GM23338 (cell line): Measurements from ENCODE around the gene UBALD1. TPM values are rescaled to one million over a fixed set of nuclear protein-coding genes. Genes with fewer than 3 reads are reported as not detected.
A peak's percentile ranks its signal among the peaks of the same experiment; 100 is the strongest.

Experiments used
- ATAC-seq: fragments of 200-7000 bp; cut with Tn5 transposase; 3 replicates; pipeline ENCODE4 v1.9.1; 2020
- DNase-seq: peaks from one replicate; pipeline ENCODE4 v3.0.0-alpha.2; 2015; ENCODE audit warnings: low spot score
- H2AFZ ChIP-seq: fragments of 200-600 bp; sonication (generic); 2 replicates; pipeline ENCODE4 v1.8.0; 2016; ENCODE audit warnings: antibody characterized with exemption, mild to moderate bottlenecking, moderate library complexity
- H3F3A ChIP-seq: fragments of 200-600 bp; sonication (generic); replicated peaks from 2 replicates; pipeline ENCODE4 v1.8.0; 2017; ENCODE audit warnings: antibody characterized with exemption, mixed run types, low read depth
- H3K27ac ChIP-seq: fragments of 200-600 bp; sonication (generic); 2 replicates; pipeline ENCODE4 v1.6.1; 2016; ENCODE audit warnings: low read depth
- H3K27me3 ChIP-seq: fragments of 200-600 bp; sonication (generic); 2 replicates; pipeline ENCODE4 v1.8.0; 2016; ENCODE audit warnings: mild to moderate bottlenecking, mixed run types, moderate library complexity; ENCODE audit not compliant: insufficient read depth
- H3K36me3 ChIP-seq: fragments of 200-600 bp; sonication (generic); 2 replicates; pipeline ENCODE4 v1.8.0; 2016; ENCODE audit warnings: mild to moderate bottlenecking; ENCODE audit not compliant: insufficient read depth
- H3K4me1 ChIP-seq: fragments of 200-600 bp; sonication (generic); 2 replicates; pipeline ENCODE4 v1.8.0; 2016; ENCODE audit warnings: mild to moderate bottlenecking, moderate library complexity; ENCODE audit not compliant: insufficient read depth
- H3K4me2 ChIP-seq: fragments of 200-600 bp; sonication (generic); 2 replicates; pipeline ENCODE4 v1.7.1; 2017; ENCODE audit warnings: mixed run types
- H3K4me3 ChIP-seq: fragments of 200-600 bp; sonication (generic); 2 replicates; pipeline ENCODE4 v1.6.1; 2016; ENCODE audit warnings: mixed run types
- H3K79me2 ChIP-seq: fragments of 200-600 bp; sonication (generic); replicated peaks from 2 replicates; pipeline ENCODE4 v1.8.0; 2017; ENCODE audit warnings: mild to moderate bottlenecking; ENCODE audit not compliant: insufficient read depth
- H3K9me2 ChIP-seq: fragments of 200-600 bp; sonication (generic); 2 replicates; pipeline ENCODE4 v1.8.0; 2017; ENCODE audit not compliant: insufficient read depth
- H4K20me1 ChIP-seq: fragments of 200-600 bp; sonication (generic); replicated peaks from 2 replicates; pipeline ENCODE4 v1.8.0; 2017; ENCODE audit warnings: mild to moderate bottlenecking; ENCODE audit not compliant: insufficient read depth
- H3K27ac Mint-ChIP-seq: 2 replicates; pipeline ENCODE4 v1.8.0; 2020; ENCODE audit warnings: inconsistent platforms, mild to moderate bottlenecking, moderate library complexity, mixed read lengths
- H3K27me3 Mint-ChIP-seq: 3 replicates; pipeline ENCODE4 v1.8.0; 2022; ENCODE audit warnings: low read depth, mild to moderate bottlenecking, moderate library complexity, mixed read lengths, inconsistent platforms; ENCODE audit not compliant: insufficient read depth, poor library complexity
- H3K36me3 Mint-ChIP-seq: 3 replicates; pipeline ENCODE4 v1.8.0; 2021; ENCODE audit warnings: low read depth, mild to moderate bottlenecking, inconsistent platforms, moderate library complexity, mixed read lengths
- H3K4me1 Mint-ChIP-seq: 3 replicates; pipeline ENCODE4 v1.8.0; 2020; ENCODE audit warnings: mild to moderate bottlenecking, inconsistent platforms, mixed read lengths
- H3K4me3 Mint-ChIP-seq: 3 replicates; pipeline ENCODE4 v1.8.0; 2021; ENCODE audit warnings: moderate library complexity, mild to moderate bottlenecking, inconsistent platforms, mixed read lengths
- H3K9me3 Mint-ChIP-seq: 3 replicates; pipeline ENCODE4 v1.8.0; 2020; ENCODE audit warnings: moderate library complexity, mild to moderate bottlenecking, inconsistent platforms, mixed read lengths
- CREB1 ChIP-seq: fragments of 250-450 bp; sonication (Bioruptor Pico); IDR thresholded peaks from 2 replicates; pipeline ENCODE4 v1.5.0; 2020; ENCODE audit warnings: low read depth, mild to moderate bottlenecking, moderate library complexity
- EZH2 ChIP-seq: fragments of 200-600 bp; sonication (generic); IDR thresholded peaks from one replicate; pipeline ENCODE4 v1.8.0; 2017; ENCODE audit warnings: antibody characterized with exemption, mild to moderate bottlenecking, low read depth; ENCODE audit not compliant: unreplicated experiment
- NANOG ChIP-seq: IDR thresholded peaks from 2 replicates; pipeline ENCODE4 v1.6.1; 2016; ENCODE audit warnings: antibody characterized with exemption, borderline replicate concordance
- POLR2AphosphoS5 ChIP-seq: IDR thresholded peaks from 2 replicates; pipeline ENCODE4 v1.6.1; 2016; ENCODE audit warnings: antibody characterized with exemption, low read depth
- polyA plus RNA-seq: library from polyadenylated mRNA; unstranded; fragments of >200 nt; fragmentation: Nextera tagmentation; extraction: Ambion mirVana; gene quantifications from 2 replicates; pipeline ENCODE4 v1.2.1, GENCODE V29; 2016
- total RNA-seq: library from RNA; depleted of rRNA; stranded (reverse); fragments of >200 nt; shearing (Covaris generic); gene quantifications from 2 replicates; pipeline ENCODE4 v1.2.3, GENCODE V29; 2014
- TF ChIP-seq, protein P1 (sequence below): fragments of 250-450 bp; sonication (Bioruptor Pico); IDR thresholded peaks from 2 replicates; pipeline ENCODE4 v1.5.0; 2020; ENCODE audit warnings: mild to moderate bottlenecking, moderate library complexity
- TF ChIP-seq, protein P2 (sequence below): IDR thresholded peaks from one replicate; pipeline ENCODE4 v1.6.1; 2018; ENCODE audit warnings: antibody characterized with exemption; ENCODE audit not compliant: unreplicated experiment

The UBALD1 gene
- total and polyA plus RNA-seq, 2 experiments from 2014 or later, result 20.7 to 32.8 TPM

DNA sequence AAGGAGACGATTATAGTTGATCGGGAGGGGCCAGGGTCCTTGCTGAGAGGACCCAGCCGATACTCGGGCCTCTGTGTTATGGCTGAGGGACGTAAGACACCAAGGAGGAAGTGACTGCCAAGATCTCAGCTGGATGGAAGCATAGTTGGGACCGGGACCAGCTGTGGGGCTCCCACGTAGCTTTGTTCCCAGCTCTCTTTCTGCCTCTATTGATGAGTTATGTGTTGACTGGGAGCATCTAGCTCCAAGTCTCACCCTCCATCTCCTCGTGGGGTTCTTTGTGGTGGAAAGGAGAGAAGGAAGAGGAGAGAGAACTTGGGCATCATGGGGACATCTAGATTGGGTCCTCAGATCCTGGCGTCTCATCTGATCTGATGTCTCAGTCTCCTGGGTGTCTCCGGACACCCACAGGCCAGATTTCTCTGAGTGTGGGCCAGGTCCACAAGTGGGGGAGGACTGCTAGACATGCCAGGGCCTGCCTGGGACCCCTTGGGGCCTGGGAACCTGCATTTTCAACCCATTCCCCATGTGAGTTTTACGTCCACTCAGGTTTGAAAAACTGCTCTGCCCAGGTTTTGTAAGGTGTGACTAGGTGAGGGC, 11.0 kb upstream of the UBALD1 start:
- H3K27ac Mint-ChIP-seq, result peak overlapping the region; percentile 94
- peak overlapping the region; percentile 63; the same call in 1 of the 2 replicates for H2AFZ ChIP-seq
- H3K27me3 Mint-ChIP-seq, result peaks cover 20% of the 10 kb centered on the region
- peak overlapping the region; percentile 98 for H3K4me2 ChIP-seq
- H3F3A ChIP-seq, result peaks cover 16% of the 10 kb centered on the region; the same call in 1 of the 2 replicates
- H3K27me3 ChIP-seq, result no peaks in the 10 kb centered on the region
- no peaks in the 10 kb centered on the region for H3K9me3 Mint-ChIP-seq
- H3K36me3 ChIP-seq, result peaks cover 4% of the 10 kb centered on the region; the same call in 1 of the 2 replicates
- DNase-seq, result no peak
- peak overlapping the region; percentile 95 for H3K4me3 ChIP-seq
- H3K4me3 Mint-ChIP-seq, result peak overlapping the region; percentile 99
- H4K20me1 ChIP-seq, result peaks cover 10% of the 10 kb centered on the region
- H3K4me1 Mint-ChIP-seq, result peaks cover 20% of the 10 kb centered on the region; the same call in 2 of the 3 replicates
- no peak for ATAC-seq
- peak overlapping the region; percentile 80; the same call in 1 of the 2 replicates for H3K27ac ChIP-seq
- TF ChIP-seq, protein P1, sequence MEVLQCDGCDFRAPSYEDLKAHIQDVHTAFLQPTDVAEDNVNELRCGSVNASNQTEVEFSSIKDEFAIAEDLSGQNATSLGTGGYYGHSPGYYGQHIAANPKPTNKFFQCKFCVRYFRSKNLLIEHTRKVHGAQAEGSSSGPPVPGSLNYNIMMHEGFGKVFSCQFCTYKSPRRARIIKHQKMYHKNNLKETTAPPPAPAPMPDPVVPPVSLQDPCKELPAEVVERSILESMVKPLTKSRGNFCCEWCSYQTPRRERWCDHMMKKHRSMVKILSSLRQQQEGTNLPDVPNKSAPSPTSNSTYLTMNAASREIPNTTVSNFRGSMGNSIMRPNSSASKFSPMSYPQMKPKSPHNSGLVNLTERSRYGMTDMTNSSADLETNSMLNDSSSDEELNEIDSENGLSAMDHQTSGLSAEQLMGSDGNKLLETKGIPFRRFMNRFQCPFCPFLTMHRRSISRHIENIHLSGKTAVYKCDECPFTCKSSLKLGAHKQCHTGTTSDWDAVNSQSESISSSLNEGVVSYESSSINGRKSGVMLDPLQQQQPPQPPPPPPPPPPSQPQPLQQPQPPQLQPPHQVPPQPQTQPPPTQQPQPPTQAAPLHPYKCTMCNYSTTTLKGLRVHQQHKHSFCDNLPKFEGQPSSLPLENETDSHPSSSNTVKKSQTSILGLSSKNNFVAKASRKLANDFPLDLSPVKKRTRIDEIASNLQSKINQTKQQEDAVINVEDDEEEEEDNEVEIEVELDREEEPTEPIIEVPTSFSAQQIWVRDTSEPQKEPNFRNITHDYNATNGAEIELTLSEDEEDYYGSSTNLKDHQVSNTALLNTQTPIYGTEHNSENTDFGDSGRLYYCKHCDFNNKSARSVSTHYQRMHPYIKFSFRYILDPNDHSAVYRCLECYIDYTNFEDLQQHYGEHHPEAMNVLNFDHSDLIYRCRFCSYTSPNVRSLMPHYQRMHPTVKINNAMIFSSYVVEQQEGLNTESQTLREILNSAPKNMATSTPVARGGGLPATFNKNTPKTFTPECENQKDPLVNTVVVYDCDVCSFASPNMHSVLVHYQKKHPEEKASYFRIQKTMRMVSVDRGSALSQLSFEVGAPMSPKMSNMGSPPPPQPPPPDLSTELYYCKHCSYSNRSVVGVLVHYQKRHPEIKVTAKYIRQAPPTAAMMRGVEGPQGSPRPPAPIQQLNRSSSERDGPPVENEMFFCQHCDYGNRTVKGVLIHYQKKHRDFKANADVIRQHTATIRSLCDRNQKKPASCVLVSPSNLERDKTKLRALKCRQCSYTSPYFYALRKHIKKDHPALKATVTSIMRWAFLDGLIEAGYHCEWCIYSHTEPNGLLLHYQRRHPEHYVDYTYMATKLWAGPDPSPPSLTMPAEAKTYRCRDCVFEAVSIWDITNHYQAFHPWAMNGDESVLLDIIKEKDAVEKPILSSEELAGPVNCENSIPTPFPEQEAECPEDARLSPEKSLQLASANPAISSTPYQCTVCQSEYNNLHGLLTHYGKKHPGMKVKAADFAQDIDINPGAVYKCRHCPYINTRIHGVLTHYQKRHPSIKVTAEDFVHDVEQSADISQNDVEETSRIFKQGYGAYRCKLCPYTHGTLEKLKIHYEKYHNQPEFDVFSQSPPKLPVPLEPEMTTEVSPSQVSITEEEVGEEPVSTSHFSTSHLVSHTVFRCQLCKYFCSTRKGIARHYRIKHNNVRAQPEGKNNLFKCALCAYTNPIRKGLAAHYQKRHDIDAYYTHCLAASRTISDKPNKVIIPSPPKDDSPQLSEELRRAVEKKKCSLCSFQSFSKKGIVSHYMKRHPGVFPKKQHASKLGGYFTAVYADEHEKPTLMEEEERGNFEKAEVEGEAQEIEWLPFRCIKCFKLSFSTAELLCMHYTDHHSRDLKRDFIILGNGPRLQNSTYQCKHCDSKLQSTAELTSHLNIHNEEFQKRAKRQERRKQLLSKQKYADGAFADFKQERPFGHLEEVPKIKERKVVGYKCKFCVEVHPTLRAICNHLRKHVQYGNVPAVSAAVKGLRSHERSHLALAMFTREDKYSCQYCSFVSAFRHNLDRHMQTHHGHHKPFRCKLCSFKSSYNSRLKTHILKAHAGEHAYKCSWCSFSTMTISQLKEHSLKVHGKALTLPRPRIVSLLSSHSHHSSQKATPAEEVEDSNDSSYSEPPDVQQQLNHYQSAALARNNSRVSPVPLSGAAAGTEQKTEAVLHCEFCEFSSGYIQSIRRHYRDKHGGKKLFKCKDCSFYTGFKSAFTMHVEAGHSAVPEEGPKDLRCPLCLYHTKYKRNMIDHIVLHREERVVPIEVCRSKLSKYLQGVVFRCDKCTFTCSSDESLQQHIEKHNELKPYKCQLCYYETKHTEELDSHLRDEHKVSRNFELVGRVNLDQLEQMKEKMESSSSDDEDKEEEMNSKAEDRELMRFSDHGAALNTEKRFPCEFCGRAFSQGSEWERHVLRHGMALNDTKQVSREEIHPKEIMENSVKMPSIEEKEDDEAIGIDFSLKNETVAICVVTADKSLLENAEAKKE, result no peak
- TF ChIP-seq NANOG (no peak), POLR2AphosphoS5 (no peak), EZH2 (no peak), CREB1 (no peak)
- TF ChIP-seq, protein P2, sequence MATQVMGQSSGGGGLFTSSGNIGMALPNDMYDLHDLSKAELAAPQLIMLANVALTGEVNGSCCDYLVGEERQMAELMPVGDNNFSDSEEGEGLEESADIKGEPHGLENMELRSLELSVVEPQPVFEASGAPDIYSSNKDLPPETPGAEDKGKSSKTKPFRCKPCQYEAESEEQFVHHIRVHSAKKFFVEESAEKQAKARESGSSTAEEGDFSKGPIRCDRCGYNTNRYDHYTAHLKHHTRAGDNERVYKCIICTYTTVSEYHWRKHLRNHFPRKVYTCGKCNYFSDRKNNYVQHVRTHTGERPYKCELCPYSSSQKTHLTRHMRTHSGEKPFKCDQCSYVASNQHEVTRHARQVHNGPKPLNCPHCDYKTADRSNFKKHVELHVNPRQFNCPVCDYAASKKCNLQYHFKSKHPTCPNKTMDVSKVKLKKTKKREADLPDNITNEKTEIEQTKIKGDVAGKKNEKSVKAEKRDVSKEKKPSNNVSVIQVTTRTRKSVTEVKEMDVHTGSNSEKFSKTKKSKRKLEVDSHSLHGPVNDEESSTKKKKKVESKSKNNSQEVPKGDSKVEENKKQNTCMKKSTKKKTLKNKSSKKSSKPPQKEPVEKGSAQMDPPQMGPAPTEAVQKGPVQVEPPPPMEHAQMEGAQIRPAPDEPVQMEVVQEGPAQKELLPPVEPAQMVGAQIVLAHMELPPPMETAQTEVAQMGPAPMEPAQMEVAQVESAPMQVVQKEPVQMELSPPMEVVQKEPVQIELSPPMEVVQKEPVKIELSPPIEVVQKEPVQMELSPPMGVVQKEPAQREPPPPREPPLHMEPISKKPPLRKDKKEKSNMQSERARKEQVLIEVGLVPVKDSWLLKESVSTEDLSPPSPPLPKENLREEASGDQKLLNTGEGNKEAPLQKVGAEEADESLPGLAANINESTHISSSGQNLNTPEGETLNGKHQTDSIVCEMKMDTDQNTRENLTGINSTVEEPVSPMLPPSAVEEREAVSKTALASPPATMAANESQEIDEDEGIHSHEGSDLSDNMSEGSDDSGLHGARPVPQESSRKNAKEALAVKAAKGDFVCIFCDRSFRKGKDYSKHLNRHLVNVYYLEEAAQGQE, result no peak
- H3K4me1 ChIP-seq, result 0 out of 2 replicates have a peak, but pooled peaks cover 7% of the 10 kb centered on the region
- peaks cover 55% of the 10 kb centered on the region for H3K79me2 ChIP-seq
- H3K9me2 ChIP-seq, result no peaks in the 10 kb centered on the region
- 0 out of 3 replicates have a peak, but pooled peaks cover 5% of the 10 kb centered on the region for H3K36me3 Mint-ChIP-seq
